Measurements from ENCODE around the gene PDE6C. TPM values are rescaled to one million over a fixed set of nuclear protein-coding genes. Genes with fewer than 3 reads are reported as not detected.
"Not testable (repeated sequence)": the region's sequence is repeated elsewhere in the genome, so short reads cannot be mapped to it uniquely, and the experiment has no call there.

Gene PDE6C
- total RNA-seq, 1 donor from 2014 or later, result not detected

- no peaks in the 10 kb centered on the region for H3K27me3 Mint-ChIP-seq
- no peak for DNase-seq (ENCODE audit: extremely low spot score, unreplicated experiment)
- TF ChIP-seq CTCF (conservative IDR thresholded peaks at IDR 0.05), result peak; percentile 78
- H3K4me3 Mint-ChIP-seq, result no peak overlapping the region
- no peaks in the 10 kb centered on the region for H3K4me1 Mint-ChIP-seq (ENCODE audit: unreplicated experiment)
- no peaks in the 10 kb centered on the region for H3K9me3 Mint-ChIP-seq
- H3K36me3 Mint-ChIP-seq, result no peaks in the 10 kb centered on the region
- no peak overlapping the region for H3K27ac Mint-ChIP-seq
Measured at GRCh38 chr10:93680412-93681047, 68.2 kb downstream of the PDE6C start.

DNA sequence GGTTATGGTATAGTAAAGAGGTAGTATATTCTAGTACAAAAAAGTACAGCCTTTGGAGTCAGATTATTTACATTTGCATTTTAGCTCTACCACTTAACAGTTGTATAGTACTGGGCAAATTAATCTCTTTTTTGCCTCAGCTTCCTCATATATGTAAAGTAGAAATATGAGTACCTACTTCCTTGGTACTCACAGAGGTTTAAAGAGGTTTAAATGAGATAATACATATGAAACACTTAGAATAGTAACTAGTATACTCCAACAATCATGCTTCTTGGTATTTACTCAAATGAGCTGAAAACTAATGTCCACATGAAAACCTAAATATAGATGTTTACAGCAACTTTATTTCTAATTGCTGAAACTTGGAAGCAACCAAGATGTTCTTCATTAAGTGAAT, 75.4 kb downstream of the PDE6C start:
- Mint-ChIP-seq H3K4me3 (no peak overlapping the region), H3K27ac (no peak overlapping the region), H3K4me1 (ENCODE audit: unreplicated experiment) (no peaks in the 10 kb centered on the region), H3K27me3 (no peaks in the 10 kb centered on the region), H3K36me3 (peaks cover 9% of the 10 kb centered on the region), H3K9me3 (no peaks in the 10 kb centered on the region)
- TF ChIP-seq CTCF (conservative IDR thresholded peaks at IDR 0.05), result no peak
- DNase-seq (ENCODE audit: extremely low spot score, unreplicated experiment), result no peak

- peaks cover 3% of the 10 kb centered on the region for H3K4me1 Mint-ChIP-seq (ENCODE audit: unreplicated experiment)
- H3K36me3 Mint-ChIP-seq, result peaks cover 20% of the 10 kb centered on the region
- no peaks in the 10 kb centered on the region for H3K9me3 Mint-ChIP-seq
- H3K27ac Mint-ChIP-seq, result no peak overlapping the region
- H3K4me3 Mint-ChIP-seq, result no peak overlapping the region
- no peak for TF ChIP-seq CTCF (conservative IDR thresholded peaks at IDR 0.05)
- no peaks in the 10 kb centered on the region for H3K27me3 Mint-ChIP-seq
- DNase-seq (ENCODE audit: extremely low spot score, unreplicated experiment), result no peak
Measured at GRCh38 chr10:93695740-93696139, 83.4 kb downstream of the PDE6C start.

DNA sequence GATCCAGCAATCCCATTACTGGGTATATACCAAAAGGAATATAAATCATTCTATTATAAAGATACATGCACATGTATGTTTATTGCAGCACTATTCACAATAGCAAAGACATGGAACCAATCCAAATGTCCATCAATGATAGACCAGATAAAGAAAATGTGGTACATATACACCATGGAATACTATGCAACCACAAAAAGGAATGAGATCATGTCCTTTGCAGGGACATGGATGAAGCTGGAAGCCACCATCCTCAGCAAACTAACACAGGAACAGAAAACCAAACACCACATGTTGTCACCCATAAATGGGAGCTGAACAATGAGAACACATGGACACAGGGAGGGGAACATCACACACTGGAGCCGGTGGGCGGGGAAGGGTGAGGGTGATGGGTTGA, 84.2 kb downstream of the PDE6C start:
- not testable (repeated sequence) for H3K27ac Mint-ChIP-seq; H3K4me3 Mint-ChIP-seq; H3K4me1 Mint-ChIP-seq (ENCODE audit: unreplicated experiment); H3K9me3 Mint-ChIP-seq; H3K27me3 Mint-ChIP-seq; DNase-seq (ENCODE audit: extremely low spot score, unreplicated experiment)
- H3K36me3 Mint-ChIP-seq, result peaks cover 20% of the 10 kb centered on the region

- no peak overlapping the region for H3K27ac Mint-ChIP-seq
- H3K27me3 Mint-ChIP-seq, result no peaks in the 10 kb centered on the region
- H3K4me1 Mint-ChIP-seq (ENCODE audit: unreplicated experiment), result peaks cover 8% of the 10 kb centered on the region
- H3K36me3 Mint-ChIP-seq, result peaks cover 20% of the 10 kb centered on the region
- H3K9me3 Mint-ChIP-seq, result no peaks in the 10 kb centered on the region
- TF ChIP-seq CTCF (conservative IDR thresholded peaks at IDR 0.05), result peak; percentile 38
- H3K4me3 Mint-ChIP-seq, result no peak overlapping the region
- DNase-seq (ENCODE audit: extremely low spot score, unreplicated experiment), result no peak
Measured at GRCh38 chr10:93697207-93697606, 84.9 kb downstream of the PDE6C start.

- H3K27me3 Mint-ChIP-seq, result peaks cover 3% of the 10 kb centered on the region
- H3K4me1 Mint-ChIP-seq (ENCODE audit: unreplicated experiment), result peaks cover 12% of the 10 kb centered on the region
- H3K9me3 Mint-ChIP-seq, result no peaks in the 10 kb centered on the region
- no peak overlapping the region for H3K27ac Mint-ChIP-seq
- DNase-seq (ENCODE audit: extremely low spot score, unreplicated experiment), result no peak
- H3K36me3 Mint-ChIP-seq, result peaks cover 8% of the 10 kb centered on the region
- H3K4me3 Mint-ChIP-seq, result no peak overlapping the region
- no peak for TF ChIP-seq CTCF (conservative IDR thresholded peaks at IDR 0.05)
Measured at GRCh38 chr10:93701866-93702209, 89.5 kb downstream of the PDE6C start.
